Measurements from ENCODE around the gene CACNG4.

GRCh38 chr17:67080804-67081203 lies 116.3 kb downstream of the CACNG4 start:
- TF ChIP-seq, protein P1, sequence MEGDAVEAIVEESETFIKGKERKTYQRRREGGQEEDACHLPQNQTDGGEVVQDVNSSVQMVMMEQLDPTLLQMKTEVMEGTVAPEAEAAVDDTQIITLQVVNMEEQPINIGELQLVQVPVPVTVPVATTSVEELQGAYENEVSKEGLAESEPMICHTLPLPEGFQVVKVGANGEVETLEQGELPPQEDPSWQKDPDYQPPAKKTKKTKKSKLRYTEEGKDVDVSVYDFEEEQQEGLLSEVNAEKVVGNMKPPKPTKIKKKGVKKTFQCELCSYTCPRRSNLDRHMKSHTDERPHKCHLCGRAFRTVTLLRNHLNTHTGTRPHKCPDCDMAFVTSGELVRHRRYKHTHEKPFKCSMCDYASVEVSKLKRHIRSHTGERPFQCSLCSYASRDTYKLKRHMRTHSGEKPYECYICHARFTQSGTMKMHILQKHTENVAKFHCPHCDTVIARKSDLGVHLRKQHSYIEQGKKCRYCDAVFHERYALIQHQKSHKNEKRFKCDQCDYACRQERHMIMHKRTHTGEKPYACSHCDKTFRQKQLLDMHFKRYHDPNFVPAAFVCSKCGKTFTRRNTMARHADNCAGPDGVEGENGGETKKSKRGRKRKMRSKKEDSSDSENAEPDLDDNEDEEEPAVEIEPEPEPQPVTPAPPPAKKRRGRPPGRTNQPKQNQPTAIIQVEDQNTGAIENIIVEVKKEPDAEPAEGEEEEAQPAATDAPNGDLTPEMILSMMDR (IDR thresholded peaks at IDR 0.05; ENCODE audit: low read depth, low read length, poor library complexity, severe bottlenecking), result no peak
- no peak for TF ChIP-seq EZH2phosphoT487 (IDR thresholded peaks at IDR 0.05; ENCODE audit: borderline replicate concordance, low read length)
